ENCODE results near the gene PTPRN2.
"Not testable (repeated sequence)": the region's sequence is repeated elsewhere in the genome, so short reads cannot be mapped to it uniquely, and the experiment has no call there.

The PTPRN2 gene

DNA sequence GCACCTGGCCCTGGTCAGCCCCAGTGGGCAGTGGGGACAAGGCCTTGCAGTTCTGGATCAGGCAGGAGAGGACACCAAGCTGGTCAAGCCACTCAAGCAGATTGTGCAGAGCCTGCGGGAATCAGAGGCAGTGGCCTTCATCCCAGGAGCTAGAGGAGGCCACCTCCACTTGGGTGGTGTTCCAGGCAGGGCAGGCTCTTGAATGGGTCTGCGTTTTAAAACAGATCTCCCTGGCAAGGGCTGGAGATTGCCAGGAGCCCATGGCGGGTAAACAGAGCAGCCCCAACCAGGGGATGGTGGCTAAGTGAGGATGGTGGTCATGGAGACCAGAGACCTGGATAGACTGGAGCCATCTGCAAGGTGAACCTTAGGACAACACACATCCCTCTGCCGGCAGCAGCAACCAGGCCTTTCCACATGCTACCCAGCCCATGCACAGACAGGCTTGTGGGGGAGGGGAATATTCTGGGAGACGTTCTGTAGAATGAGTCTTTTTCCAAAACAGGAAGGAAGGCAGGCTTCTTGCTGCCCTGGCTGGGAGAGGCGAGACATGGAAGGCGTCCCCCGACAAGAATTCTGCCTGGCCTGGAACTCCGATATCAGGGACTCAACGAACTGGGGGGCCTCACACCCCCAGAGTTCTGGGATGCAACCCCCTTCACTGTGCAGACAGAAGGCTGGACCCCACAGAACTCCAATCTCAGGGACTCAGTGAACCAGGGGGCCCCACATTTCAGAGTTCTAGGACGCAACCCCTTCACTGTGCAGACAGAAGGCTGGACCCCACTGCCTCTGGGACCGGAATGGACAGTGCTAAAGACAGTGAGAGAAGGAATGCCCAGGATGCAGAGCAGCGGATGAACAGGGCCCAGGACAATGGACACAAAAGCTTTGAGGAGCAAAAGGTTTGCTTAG lies 264.8 kb downstream of the PTPRN2 start:
- DNase-seq (ENCODE audit: low spot score) = no peak

DNA sequence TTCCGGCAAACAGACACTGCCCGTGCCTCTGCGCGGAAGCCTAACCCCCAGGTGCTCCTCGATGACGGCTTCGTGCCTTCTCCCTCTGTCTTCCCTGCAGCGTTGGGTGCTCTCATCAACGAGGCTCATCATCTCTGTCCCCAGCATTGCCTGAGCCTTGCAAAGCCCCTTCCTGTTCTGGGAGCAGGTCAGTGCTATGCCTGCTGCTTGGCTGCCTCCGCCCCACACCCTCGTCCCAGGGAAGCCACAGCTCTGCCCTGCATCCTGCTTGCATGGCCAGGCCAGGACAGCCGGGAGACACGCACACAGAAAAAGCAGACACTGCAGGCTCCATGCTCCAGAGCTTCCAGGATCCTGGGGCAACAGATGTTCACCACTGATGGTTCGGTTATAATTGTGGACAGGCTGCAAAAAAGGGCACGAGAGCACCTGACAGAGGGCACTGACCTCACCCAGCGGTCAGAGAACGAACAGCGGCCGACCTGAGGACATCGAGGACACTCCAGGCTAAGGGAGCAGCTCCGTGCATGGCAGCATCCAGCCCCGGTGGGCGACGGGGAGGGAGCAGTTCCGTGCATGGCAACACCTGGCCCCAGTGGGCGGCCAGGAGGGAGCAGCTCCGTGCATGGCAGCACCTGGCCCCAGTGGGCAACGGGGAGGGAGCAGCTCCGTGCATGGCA lies 265.5 kb downstream of the PTPRN2 start:
- DNase-seq (ENCODE audit: low spot score) = no peak

- no peak for DNase-seq (ENCODE audit: low spot score)
These were observed 266.4 kb downstream of the PTPRN2 start for GRCh38 chr7:158321056-158321700.

DNA sequence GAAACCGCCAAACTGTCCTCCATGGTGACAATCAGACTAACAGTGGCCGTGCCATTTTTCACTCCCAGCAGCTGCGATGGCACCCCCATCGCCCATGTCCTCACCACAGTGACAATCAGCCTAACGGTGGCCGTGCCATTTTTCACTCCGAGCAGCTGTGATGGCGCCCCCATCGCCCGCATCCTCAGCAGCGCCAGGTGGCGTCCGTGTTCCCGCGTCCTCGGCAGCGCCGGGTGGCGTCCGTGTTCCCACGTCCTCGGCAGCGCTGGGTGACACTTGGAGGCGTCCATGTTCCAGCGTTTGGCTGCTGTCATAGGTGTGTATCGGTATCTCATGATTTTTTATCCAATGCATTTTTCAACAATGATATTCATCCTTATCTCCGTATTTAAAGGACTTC lies 267.3 kb downstream of the PTPRN2 start:
- DNase-seq (ENCODE audit: low spot score) = no peak

- no peak for DNase-seq (ENCODE audit: low spot score)
These were observed 269.1 kb downstream of the PTPRN2 start for GRCh38 chr7:158318511-158318913.

DNA sequence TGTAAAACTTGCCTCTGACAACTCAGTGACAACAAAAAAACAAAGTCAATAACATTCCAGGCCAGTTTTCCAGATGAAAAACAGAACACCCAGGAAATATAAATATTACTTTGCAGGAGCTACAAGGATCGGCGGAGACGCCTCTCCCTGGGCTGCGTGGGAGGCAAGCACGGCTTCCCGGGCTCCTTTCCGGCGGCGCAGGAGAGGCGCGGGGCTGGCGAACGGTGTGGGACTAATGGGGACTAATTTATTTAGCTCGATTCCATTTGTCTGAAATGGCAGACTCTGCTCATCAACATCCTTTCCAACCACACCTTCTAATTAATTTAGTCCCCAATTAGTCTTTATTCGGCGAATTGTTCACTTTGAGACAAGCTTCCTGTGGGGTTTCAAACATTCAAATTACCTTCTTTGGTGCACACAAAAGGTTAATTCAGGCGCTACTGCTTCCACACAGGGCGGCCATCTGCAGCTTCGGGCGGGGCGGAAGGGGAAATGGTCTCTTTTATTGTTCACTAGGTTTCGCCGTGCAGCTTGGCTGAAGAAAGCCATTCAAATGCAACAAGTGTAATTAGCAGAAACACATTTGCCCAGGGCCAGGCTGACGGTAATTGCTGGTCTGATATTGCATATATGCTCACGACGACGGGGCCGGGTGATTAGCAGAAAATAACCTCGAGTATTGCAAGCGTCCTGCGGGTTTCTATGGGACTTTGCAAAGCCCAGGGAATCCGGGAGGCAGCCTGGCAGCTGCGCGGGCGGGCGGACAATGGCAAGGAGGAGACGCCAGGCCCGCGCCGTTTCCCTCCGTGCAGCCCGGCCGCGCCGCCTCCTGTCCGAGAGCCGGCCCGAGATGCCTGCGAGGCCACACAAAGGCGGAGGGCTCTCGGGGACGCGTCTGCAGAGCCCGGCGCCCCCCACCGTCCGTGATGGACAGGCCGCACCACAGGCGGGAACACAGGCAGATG lies 270.1 kb downstream of the PTPRN2 start:
- DNase-seq (ENCODE audit: low spot score) = no peak

- DNase-seq (ENCODE audit: low spot score) = no peak
These were observed 271.1 kb downstream of the PTPRN2 start for GRCh38 chr7:158316466-158317031.

DNA sequence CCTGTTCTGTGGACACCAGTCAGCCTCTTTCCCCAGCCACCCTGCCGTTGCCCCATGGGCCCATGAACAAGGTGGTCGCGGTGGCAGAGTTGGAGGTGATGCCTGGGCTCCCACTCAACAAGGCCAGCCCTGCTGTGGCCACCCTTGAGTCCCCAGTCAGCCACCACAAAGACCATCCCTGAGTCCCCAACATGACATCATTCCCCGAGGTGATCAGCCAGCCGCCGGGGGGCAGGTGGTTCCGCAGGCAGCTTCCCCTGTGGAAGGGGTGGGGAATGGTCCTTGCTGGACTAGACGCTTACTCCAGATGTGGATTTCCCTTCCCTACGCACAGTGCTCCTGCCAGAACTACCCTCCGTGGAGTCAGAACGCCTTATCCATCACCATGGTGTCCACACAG lies 271.7 kb downstream of the PTPRN2 start:
- no peak for DNase-seq (ENCODE audit: low spot score)

DNA sequence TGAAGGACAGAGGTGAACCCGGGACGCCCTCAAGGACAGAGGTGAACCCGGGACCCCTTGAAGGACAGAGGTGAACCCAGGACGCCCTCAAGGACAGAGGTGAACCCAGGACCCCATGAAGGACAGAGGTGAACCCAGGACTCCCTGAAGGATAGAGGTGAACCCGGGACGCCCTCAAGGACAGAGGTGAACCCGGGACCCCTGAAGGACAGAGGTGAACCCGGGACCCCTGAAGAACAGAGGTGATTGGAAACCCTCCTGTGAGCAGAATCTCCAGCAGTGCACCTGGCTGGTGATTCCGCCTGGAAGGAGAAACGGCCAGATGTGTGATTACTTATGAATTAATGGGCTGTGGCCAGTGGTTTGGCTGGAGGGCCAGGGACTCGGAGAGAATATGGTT lies 272.3 kb downstream of the PTPRN2 start:
- DNase-seq (ENCODE audit: low spot score) = no peak

DNA sequence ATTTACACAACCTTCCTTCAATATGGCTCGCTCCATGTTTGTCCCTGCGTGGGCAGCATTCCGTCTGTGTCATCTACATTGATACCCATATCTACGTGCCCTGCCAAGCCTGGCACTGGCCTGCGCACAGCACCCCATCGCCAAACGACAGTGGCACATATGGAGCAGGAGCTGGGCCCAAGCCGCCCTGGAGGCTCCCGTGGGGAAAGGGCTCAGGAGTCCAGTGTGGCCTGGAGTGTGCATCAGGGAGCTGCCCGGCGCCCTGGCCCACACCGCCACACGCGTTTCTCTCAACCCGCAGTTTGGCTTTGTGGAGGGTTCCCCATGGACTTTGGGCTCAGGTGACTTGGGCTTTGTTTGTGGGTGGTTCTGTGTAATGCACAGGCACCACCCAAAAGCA lies 273.2 kb downstream of the PTPRN2 start:
- DNase-seq (ENCODE audit: low spot score) = no peak

GRCh38 chr7:158313931-158314330 lies 273.7 kb downstream of the PTPRN2 start:
- DNase-seq (ENCODE audit: low spot score) = no peak

GRCh38 chr7:158312789-158313188 lies 274.8 kb downstream of the PTPRN2 start:
- no peak for DNase-seq (ENCODE audit: low spot score)

GRCh38 chr7:158311791-158312190 lies 275.8 kb downstream of the PTPRN2 start:
- DNase-seq (ENCODE audit: low spot score) = no peak

DNA sequence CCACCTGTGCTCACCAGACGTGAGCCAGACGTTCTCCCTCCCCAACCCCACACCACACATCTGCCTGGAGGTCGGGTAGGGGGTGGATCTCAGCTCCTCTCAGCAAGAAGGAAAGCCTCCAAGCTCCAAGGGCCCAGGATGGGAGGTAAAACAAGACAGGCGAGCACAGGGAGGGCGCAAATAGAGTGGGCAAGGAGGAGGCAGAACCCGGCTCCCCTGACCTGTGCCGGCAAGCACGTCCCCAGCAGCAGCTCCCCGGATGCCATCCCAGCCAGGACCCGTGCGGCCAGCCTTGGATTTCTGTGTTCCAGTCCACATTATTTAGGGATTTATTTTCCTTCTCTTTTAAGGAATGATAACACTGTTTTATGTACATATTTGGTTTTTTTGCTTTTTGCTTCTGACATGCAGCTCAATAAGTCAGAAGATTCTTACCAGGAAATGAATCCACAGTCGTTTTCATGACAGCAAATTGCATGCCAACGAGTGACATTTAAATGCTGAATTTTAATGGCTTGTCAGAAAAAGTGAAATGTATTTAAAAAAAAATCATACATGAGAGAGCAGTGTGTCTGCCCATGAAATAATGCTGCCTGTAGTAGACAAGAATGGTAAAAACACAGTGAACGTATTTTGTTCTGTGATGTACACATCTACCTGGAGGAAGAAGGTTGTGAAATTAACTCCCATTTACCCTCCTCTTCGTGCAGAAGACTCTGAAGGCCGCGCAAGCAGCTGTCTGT lies 276.5 kb downstream of the PTPRN2 start:
- no peak for DNase-seq (ENCODE audit: low spot score)

DNA sequence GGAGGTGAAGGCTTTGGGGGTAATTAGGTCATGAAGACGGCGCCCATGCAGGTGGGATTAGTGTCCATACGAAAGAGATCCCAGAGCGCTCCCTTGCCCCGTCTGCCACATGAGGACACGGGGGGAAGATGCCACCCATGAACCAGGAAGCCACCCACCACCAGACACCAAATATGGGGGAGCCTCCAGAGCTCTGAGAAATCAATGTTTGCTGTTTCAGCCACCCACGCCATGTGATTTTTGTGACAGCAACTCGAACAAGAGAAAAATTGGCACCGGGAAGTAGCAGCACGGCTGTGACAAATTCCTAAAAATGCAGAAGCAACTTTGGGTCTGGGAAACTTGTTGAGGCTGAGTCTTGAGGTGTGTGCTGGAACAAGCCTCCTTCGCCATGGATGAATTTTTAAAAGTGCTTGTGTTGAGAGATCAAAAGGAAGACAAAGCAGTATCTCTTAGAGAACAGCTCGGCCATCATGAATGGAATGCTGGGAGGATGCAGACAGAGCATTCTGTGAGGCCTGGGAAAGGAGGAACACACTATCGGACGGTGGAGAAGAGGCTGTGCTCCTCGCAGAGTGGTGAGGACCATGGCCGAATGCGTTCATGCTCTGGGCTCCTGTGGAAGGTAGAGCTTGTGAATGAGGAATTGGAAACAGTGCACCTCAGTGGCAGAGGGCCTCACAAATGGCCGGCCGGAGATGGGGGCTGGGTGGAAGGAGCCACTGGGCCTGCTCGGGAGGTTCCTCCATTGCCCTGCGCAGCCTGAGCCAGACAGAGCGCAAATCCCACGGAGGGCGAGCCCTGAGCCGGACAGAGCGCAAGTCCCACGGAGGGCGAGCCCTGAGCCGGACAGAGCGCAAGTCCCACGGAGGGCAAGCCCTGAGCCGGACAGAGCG lies 277.5 kb downstream of the PTPRN2 start:
- no peak for DNase-seq (ENCODE audit: low spot score)

GRCh38 chr7:158308001-158308400 lies 279.6 kb downstream of the PTPRN2 start:
- DNase-seq (ENCODE audit: low spot score) = no peak

GRCh38 chr7:158304072-158304471 lies 283.6 kb downstream of the PTPRN2 start:
- DNase-seq (ENCODE audit: low spot score) = not testable (repeated sequence)

DNA sequence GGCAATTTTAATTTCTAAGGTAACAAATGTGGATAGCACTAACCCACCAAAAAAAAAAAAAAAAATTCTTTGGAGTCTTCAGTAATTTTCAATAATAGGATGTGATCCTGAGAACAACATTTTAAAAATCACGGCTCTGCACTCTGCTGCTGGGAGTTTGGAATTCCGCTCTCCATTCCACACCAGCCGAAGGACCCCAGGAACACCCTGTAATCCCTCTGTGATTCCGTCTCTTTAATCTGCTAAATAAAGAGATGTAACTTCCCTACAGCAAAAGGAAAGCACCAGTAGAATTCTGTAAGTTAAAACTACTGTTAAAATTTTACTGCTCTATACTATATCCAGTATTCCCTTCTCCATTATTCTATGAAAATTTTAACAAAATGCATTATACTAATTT lies 284.5 kb downstream of the PTPRN2 start:
- no peak for DNase-seq (ENCODE audit: low spot score)

GRCh38 chr7:158302274-158303070 lies 285.2 kb downstream of the PTPRN2 start:
- no peak for DNase-seq (ENCODE audit: low spot score)

Measured in putamen (tissue), 1 donor.